Stimulated activated naive CD8-positive, alpha-beta T cell treated with anti-CD3 and anti-CD28 coated beads, Interleukin-15, Interleukin-2, amounts not matched to agents 100 ng/mL and 50 ng/mL, for 24 hours (primary cell): ENCODE data around the gene OR10C1.

Source experiments
- H3K27ac Mint-ChIP-seq: one replicate; pipeline ENCODE4 v1.8.0; 2021; ENCODE audit warnings: mild to moderate bottlenecking, mixed read lengths
- H3K27me3 Mint-ChIP-seq: one replicate; pipeline ENCODE4 v1.8.0; 2021; ENCODE audit warnings: mixed read lengths
- H3K36me3 Mint-ChIP-seq: one replicate; pipeline ENCODE4 v1.8.0; 2021; ENCODE audit warnings: low read depth, mixed read lengths
- H3K4me1 Mint-ChIP-seq: one replicate; pipeline ENCODE4 v1.8.0; 2021; ENCODE audit warnings: low read depth, mixed read lengths
- H3K4me3 Mint-ChIP-seq: one replicate; pipeline ENCODE4 v1.8.0; 2021; ENCODE audit warnings: mild to moderate bottlenecking, mixed read lengths
- H3K9me3 Mint-ChIP-seq: one replicate; pipeline ENCODE4 v1.8.0; 2021; ENCODE audit warnings: mixed read lengths

The OR10C1 gene

GRCh38 chr6:29488874-29489273 is 49.8 kb downstream of the OR10C1 start:
- Mint-ChIP-seq H3K36me3 (no peaks in the 10 kb centered on the region), H3K27me3 (peaks cover 19% of the 10 kb centered on the region), H3K9me3 (no peaks in the 10 kb centered on the region), H3K4me1 (no peaks in the 10 kb centered on the region), H3K4me3 (no peak overlapping the region), H3K27ac (no peak overlapping the region)

GRCh38 chr6:29489286-29489685 is 50.2 kb downstream of the OR10C1 start:
- H3K9me3 Mint-ChIP-seq, result no peaks in the 10 kb centered on the region
- H3K4me3 Mint-ChIP-seq, result no peak overlapping the region
- no peaks in the 10 kb centered on the region for H3K4me1 Mint-ChIP-seq
- H3K27me3 Mint-ChIP-seq, result peaks cover 19% of the 10 kb centered on the region
- no peaks in the 10 kb centered on the region for H3K36me3 Mint-ChIP-seq
- H3K27ac Mint-ChIP-seq, result no peak overlapping the region

- H3K4me3 Mint-ChIP-seq, result no peak overlapping the region
- H3K4me1 Mint-ChIP-seq, result no peaks in the 10 kb centered on the region
- no peaks in the 10 kb centered on the region for H3K9me3 Mint-ChIP-seq
- H3K36me3 Mint-ChIP-seq, result no peaks in the 10 kb centered on the region
- H3K27ac Mint-ChIP-seq, result no peak overlapping the region
- peaks cover 19% of the 10 kb centered on the region for H3K27me3 Mint-ChIP-seq
Measured at GRCh38 chr6:29490055-29490454, 50.9 kb downstream of the OR10C1 start.

GRCh38 chr6:29490552-29490951 is 51.4 kb downstream of the OR10C1 start:
- no peak overlapping the region for H3K4me3 Mint-ChIP-seq
- H3K27ac Mint-ChIP-seq, result no peak overlapping the region
- no peaks in the 10 kb centered on the region for H3K36me3 Mint-ChIP-seq
- peaks cover 19% of the 10 kb centered on the region for H3K27me3 Mint-ChIP-seq
- H3K4me1 Mint-ChIP-seq, result no peaks in the 10 kb centered on the region
- H3K9me3 Mint-ChIP-seq, result no peaks in the 10 kb centered on the region
